MM.1S (cell line): Measurements from ENCODE around the gene CRTAP.

Experiments
- CTCF ChIP-seq: fragments of 300-600 bp; sonication (generic); IDR thresholded peaks from 2 replicates; pipeline ENCODE4 v1.5.1; 2016; ENCODE audit warnings: antibody characterized with exemption, low read length, mixed read lengths
- EZH2 ChIP-seq: fragments of 300-600 bp; sonication (generic); optimal IDR thresholded peaks from 2 replicates; pipeline ENCODE3; 2017; ENCODE audit warnings: low read depth, mild to moderate bottlenecking, antibody characterized with exemption, low read length, mixed read lengths
- EZH2phosphoT487 ChIP-seq: fragments of 300-600 bp; sonication (generic); IDR thresholded peaks from 2 replicates; pipeline ENCODE4 v1.6.1; 2018; ENCODE audit warnings: antibody characterized with exemption, low read length

DNA sequence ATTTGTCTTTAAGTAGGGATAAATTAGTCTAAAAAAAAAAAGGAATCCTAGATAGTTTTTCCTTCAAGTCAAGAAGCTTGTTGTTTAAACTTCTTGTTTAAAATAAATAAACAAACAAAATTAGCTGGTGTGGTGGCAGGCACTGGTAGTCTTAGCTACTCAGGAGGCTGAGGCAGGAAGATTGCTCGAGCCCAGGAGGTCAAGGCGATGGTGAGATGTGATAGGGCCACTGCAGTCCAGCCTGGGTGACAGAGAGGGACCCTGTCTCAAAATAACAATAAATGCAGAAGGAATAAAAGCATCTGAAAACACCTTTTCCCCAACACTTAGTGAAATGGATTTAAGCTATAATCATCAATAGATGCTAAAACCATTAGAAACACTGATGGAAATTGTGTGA lies 35.8 kb upstream of the CRTAP start:
- TF ChIP-seq CTCF = no peak
- no peak for TF ChIP-seq EZH2
- TF ChIP-seq EZH2phosphoT487 = no peak
